ENCODE results near the gene SLC9A8. TPM values are rescaled to one million over a fixed set of nuclear protein-coding genes. Genes with fewer than 3 reads are reported as not detected.

The SLC9A8 gene
- total and polyA plus RNA-seq, 2 of the 8 experiments (the other 6 are each of a cell fraction or from before 2014, with no cell fraction given), result 3.2 to 6.2 TPM

DNA sequence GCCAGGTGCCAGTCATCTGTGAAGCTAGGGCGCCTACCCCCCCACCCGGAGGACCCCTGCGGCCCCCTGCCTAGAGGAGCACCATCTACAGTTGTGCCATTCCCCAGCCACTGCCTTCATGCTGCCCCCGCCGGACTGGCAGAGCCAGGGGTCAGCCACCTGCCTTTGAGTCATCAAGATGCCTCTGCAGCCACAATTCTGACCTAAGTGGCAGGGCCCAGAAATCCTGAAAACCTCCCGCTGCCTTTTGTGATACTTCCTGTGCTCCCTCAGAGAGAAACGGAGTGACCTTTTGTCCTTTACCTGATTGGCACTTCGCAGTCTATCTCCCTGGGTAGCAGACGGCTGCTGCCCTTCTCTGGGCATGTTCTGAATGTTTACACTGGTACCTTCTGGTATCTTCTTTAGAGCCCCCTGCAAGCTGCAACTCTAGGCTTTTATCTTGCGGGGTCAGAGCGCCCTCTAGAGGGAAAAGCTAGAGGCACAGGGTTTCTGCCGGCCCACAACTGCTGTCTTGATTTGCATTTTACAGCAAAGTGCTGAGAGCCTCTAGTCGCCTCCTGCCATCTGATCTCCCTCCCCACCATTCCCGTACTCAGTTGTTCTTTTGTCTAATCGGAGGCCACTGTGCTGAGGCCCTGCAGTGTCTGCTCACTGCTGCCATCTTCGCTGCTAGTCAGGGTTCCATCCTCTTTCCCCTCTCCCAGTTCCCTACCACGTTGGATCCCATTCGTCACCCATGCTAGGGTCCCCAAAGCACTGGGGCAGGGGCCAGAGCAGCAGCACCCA, 75.8 kb downstream of the SLC9A8 start (continued):
- TF ChIP-seq, protein P1, sequence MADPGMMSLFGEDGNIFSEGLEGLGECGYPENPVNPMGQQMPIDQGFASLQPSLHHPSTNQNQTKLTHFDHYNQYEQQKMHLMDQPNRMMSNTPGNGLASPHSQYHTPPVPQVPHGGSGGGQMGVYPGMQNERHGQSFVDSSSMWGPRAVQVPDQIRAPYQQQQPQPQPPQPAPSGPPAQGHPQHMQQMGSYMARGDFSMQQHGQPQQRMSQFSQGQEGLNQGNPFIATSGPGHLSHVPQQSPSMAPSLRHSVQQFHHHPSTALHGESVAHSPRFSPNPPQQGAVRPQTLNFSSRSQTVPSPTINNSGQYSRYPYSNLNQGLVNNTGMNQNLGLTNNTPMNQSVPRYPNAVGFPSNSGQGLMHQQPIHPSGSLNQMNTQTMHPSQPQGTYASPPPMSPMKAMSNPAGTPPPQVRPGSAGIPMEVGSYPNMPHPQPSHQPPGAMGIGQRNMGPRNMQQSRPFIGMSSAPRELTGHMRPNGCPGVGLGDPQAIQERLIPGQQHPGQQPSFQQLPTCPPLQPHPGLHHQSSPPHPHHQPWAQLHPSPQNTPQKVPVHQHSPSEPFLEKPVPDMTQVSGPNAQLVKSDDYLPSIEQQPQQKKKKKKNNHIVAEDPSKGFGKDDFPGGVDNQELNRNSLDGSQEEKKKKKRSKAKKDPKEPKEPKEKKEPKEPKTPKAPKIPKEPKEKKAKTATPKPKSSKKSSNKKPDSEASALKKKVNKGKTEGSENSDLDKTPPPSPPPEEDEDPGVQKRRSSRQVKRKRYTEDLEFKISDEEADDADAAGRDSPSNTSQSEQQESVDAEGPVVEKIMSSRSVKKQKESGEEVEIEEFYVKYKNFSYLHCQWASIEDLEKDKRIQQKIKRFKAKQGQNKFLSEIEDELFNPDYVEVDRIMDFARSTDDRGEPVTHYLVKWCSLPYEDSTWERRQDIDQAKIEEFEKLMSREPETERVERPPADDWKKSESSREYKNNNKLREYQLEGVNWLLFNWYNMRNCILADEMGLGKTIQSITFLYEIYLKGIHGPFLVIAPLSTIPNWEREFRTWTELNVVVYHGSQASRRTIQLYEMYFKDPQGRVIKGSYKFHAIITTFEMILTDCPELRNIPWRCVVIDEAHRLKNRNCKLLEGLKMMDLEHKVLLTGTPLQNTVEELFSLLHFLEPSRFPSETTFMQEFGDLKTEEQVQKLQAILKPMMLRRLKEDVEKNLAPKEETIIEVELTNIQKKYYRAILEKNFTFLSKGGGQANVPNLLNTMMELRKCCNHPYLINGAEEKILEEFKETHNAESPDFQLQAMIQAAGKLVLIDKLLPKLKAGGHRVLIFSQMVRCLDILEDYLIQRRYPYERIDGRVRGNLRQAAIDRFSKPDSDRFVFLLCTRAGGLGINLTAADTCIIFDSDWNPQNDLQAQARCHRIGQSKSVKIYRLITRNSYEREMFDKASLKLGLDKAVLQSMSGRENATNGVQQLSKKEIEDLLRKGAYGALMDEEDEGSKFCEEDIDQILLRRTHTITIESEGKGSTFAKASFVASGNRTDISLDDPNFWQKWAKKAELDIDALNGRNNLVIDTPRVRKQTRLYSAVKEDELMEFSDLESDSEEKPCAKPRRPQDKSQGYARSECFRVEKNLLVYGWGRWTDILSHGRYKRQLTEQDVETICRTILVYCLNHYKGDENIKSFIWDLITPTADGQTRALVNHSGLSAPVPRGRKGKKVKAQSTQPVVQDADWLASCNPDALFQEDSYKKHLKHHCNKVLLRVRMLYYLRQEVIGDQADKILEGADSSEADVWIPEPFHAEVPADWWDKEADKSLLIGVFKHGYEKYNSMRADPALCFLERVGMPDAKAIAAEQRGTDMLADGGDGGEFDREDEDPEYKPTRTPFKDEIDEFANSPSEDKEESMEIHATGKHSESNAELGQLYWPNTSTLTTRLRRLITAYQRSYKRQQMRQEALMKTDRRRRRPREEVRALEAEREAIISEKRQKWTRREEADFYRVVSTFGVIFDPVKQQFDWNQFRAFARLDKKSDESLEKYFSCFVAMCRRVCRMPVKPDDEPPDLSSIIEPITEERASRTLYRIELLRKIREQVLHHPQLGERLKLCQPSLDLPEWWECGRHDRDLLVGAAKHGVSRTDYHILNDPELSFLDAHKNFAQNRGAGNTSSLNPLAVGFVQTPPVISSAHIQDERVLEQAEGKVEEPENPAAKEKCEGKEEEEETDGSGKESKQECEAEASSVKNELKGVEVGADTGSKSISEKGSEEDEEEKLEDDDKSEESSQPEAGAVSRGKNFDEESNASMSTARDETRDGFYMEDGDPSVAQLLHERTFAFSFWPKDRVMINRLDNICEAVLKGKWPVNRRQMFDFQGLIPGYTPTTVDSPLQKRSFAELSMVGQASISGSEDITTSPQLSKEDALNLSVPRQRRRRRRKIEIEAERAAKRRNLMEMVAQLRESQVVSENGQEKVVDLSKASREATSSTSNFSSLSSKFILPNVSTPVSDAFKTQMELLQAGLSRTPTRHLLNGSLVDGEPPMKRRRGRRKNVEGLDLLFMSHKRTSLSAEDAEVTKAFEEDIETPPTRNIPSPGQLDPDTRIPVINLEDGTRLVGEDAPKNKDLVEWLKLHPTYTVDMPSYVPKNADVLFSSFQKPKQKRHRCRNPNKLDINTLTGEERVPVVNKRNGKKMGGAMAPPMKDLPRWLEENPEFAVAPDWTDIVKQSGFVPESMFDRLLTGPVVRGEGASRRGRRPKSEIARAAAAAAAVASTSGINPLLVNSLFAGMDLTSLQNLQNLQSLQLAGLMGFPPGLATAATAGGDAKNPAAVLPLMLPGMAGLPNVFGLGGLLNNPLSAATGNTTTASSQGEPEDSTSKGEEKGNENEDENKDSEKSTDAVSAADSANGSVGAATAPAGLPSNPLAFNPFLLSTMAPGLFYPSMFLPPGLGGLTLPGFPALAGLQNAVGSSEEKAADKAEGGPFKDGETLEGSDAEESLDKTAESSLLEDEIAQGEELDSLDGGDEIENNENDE (IDR thresholded peaks at IDR 0.05; ENCODE audit: insufficient replicate concordance, low read length), result no peak
- TF ChIP-seq KDM1A (IDR thresholded peaks at IDR 0.05; ENCODE audit: borderline replicate concordance, low read length) (no peak), SP4 (IDR thresholded peaks at IDR 0.05; ENCODE audit: low read length) (no peak), YY1 (IDR thresholded peaks at IDR 0.05; ENCODE audit: low read depth, low read length) (peak; percentile 45; the same call in 1 of the 2 replicates), JUND (IDR thresholded peaks at IDR 0.05; ENCODE audit: low read length) (no peak), EP300 (IDR thresholded peaks at IDR 0.05; ENCODE audit: borderline replicate concordance in 1 of 2, low read depth in 2 of 2, low read length in 2 of 2) (no peak), POLR2A (IDR thresholded peaks at IDR 0.05; ENCODE audit: control extremely low read depth in 1 of 2, low read depth in 2 of 2, low read length in 2 of 2) (no peak)
- TF ChIP-seq, protein P2, sequence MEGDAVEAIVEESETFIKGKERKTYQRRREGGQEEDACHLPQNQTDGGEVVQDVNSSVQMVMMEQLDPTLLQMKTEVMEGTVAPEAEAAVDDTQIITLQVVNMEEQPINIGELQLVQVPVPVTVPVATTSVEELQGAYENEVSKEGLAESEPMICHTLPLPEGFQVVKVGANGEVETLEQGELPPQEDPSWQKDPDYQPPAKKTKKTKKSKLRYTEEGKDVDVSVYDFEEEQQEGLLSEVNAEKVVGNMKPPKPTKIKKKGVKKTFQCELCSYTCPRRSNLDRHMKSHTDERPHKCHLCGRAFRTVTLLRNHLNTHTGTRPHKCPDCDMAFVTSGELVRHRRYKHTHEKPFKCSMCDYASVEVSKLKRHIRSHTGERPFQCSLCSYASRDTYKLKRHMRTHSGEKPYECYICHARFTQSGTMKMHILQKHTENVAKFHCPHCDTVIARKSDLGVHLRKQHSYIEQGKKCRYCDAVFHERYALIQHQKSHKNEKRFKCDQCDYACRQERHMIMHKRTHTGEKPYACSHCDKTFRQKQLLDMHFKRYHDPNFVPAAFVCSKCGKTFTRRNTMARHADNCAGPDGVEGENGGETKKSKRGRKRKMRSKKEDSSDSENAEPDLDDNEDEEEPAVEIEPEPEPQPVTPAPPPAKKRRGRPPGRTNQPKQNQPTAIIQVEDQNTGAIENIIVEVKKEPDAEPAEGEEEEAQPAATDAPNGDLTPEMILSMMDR (IDR thresholded peaks at IDR 0.05; ENCODE audit: control extremely low read depth in 1 of 3, insufficient read depth in 1 of 3, low read depth in 1 of 3, low read length in 3 of 3), result peak; percentile 70 to 91 (median 88)

Data from H1 (cell line).